Adipocyte (in vitro differentiated cells): Measurements from ENCODE around the gene SPATA16.

Experiments used
- DNase-seq: peaks from one replicate; pipeline ENCODE4 v3.0.0-alpha.2; 2015; ENCODE audit warnings: low read depth
- H3K27me3 ChIP-seq: replicated peaks from 2 replicates; pipeline ENCODE4 v1.7.0; 2013; ENCODE audit warnings: mild to moderate bottlenecking, low read length, moderate library complexity; ENCODE audit not compliant: control insufficient read depth, insufficient read depth
- H3K36me3 ChIP-seq: 2 replicates; pipeline ENCODE4 v1.7.0; 2013; ENCODE audit warnings: low read length, mild to moderate bottlenecking, moderate library complexity; ENCODE audit not compliant: control insufficient read depth, insufficient read depth, severe bottlenecking
- H3K4me1 ChIP-seq: 2 replicates; pipeline ENCODE4 v1.7.0; 2013; ENCODE audit warnings: mild to moderate bottlenecking, low read length, moderate library complexity; ENCODE audit not compliant: control insufficient read depth, insufficient read depth
- H3K4me3 ChIP-seq: 2 replicates; pipeline ENCODE4 v1.7.0; 2013; ENCODE audit warnings: mild to moderate bottlenecking, low read length, moderate library complexity
- H3K9ac ChIP-seq: 2 replicates; pipeline ENCODE4 v1.7.0; 2013; ENCODE audit warnings: mild to moderate bottlenecking, low read length, moderate library complexity
- H3K9me3 ChIP-seq: 2 replicates; pipeline ENCODE4 v1.7.0; 2013; ENCODE audit warnings: mild to moderate bottlenecking, low read length, moderate library complexity; ENCODE audit not compliant: control insufficient read depth

SPATA16 gene

DNA sequence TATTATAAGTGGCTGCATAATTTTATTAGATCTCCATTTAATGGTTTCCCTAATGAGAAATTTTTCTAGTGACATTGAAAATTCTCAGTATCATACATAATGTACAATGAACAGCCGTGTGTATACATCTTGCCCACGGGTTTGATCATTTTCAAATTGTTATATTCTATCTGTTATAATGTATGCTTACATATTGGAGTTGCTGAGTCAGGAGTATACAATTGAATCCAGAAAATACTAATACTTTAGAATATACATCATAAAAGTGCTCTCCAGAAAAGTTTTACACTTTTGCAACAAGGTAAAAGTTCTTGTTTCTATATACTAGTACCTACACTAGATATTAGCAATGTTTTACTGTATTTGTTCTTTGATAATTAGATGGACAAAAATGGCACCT, 82.8 kb downstream of the SPATA16 start:
- no peak overlapping the region for H3K9ac ChIP-seq
- H3K9me3 ChIP-seq = no peaks in the 10 kb centered on the region
- no peaks in the 10 kb centered on the region for H3K36me3 ChIP-seq
- no peaks in the 10 kb centered on the region for H3K27me3 ChIP-seq
- DNase-seq = no peak
- peaks cover 8% of the 10 kb centered on the region for H3K4me1 ChIP-seq
- H3K4me3 ChIP-seq = no peak overlapping the region

GRCh38 chr3:173055228-173055933, 85.7 kb downstream of the SPATA16 start:
- Histone ChIP-seq H3K9ac (no peak overlapping the region), H3K9me3 (no peaks in the 10 kb centered on the region), H3K4me1 (peaks cover 8% of the 10 kb centered on the region), H3K27me3 (no peaks in the 10 kb centered on the region), H3K4me3 (no peak overlapping the region), H3K36me3 (no peaks in the 10 kb centered on the region)
- DNase-seq = no peak

DNA sequence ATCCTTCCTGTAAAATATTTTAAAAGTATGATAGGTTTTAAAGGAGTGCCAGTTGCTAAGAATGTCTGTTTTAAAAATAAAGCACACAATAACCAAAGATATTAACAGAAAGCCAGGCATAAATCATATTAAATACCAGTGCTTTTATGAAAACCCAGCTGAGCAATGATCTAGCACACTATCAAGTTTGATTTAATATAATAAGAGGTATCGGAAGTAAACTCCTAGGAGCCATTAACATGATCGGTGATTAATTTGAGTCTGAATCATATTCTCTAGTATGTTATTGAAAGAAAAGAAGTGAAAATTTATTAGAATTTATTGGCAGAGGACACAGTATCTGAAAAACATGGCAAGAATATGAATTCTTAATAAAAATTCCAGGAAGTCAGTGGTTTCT, 91.7 kb downstream of the SPATA16 start:
- Histone ChIP-seq H3K27me3 (no peaks in the 10 kb centered on the region), H3K36me3 (no peaks in the 10 kb centered on the region), H3K4me3 (no peak overlapping the region), H3K9me3 (no peaks in the 10 kb centered on the region), H3K4me1 (no peaks in the 10 kb centered on the region), H3K9ac (no peak overlapping the region)
- DNase-seq = no peak

DNA sequence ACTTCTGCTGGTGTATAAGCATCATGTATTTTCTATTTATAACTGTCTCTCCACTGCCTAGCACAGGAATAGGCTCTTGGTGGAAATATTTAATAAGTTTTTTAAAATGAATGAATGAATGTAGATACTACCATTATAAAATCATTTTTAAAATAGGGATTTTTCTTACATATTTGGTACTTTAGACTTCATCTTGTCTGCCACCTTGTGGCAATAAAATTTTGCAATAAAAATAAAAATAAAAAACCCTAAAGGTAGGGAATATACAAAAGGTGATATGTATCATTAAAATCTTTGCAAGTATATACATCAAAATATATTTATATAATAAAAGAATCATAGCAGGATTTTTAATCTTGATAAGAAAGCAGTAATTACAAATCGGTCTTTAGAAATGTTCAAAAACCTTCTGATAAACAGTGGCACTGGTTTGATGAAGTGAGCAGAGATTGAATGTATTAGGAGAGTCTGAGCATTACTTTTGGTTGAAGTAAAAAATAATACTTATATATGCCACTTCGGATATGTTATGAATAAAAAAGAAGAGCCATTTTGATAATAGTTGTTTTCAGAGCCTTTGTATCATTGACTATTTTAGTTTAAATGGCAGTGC, 95.2 kb downstream of the SPATA16 start:
- peak; percentile 56 for DNase-seq
- H3K4me3 ChIP-seq = no peak overlapping the region
- no peaks in the 10 kb centered on the region for H3K36me3 ChIP-seq
- no peaks in the 10 kb centered on the region for H3K4me1 ChIP-seq
- H3K9ac ChIP-seq = no peak overlapping the region
- H3K9me3 ChIP-seq = no peaks in the 10 kb centered on the region
- H3K27me3 ChIP-seq = no peaks in the 10 kb centered on the region

GRCh38 chr3:173044998-173045397, 96.0 kb downstream of the SPATA16 start:
- H3K4me1 ChIP-seq = no peaks in the 10 kb centered on the region
- no peaks in the 10 kb centered on the region for H3K9me3 ChIP-seq
- DNase-seq = no peak
- no peaks in the 10 kb centered on the region for H3K36me3 ChIP-seq
- no peak overlapping the region for H3K4me3 ChIP-seq
- H3K27me3 ChIP-seq = no peaks in the 10 kb centered on the region
- H3K9ac ChIP-seq = no peak overlapping the region

DNA sequence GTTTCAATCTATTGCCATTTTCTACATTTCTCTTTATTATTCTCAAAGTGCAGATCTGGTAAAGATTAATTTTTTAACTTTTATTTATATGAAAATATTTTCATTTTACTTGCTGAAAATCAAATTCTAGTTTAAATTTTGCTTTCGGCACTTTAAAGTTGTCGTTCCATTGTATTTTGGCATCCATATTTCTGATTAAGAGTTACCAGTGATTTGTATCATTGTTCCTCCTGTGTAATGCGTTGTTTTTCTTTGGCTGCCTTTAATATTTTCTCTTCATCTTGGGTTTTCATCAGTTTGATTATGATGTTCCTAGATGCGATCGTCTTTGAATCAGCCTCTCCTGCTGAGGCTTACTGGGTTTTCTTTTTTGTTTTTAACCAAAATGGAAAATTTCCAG, 97.3 kb downstream of the SPATA16 start:
- Histone ChIP-seq H3K36me3 (no peaks in the 10 kb centered on the region), H3K4me3 (no peak overlapping the region), H3K4me1 (peaks cover 3% of the 10 kb centered on the region)

DNA sequence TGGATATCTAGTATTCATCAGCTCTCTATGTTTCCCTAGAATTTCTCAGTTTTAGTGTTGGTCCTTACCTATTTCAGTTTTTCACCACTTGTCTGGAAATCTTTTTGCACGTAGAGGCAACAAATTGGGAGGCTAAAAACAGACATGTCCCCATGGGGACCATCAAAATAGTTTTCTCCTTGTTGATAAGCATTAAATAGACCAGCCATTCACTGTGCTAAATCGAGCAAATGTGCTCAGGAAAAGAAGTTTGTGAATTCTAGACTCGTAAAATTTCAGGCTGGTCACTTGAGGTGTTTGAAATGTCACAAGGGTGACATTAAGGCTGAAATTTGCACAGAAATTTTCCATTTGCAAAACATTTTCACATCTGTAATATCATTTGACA, 102.6 kb downstream of the SPATA16 start:
- Histone ChIP-seq H3K27me3 (no peaks in the 10 kb centered on the region), H3K9me3 (no peaks in the 10 kb centered on the region), H3K4me1 (peaks cover 3% of the 10 kb centered on the region), H3K4me3 (no peak overlapping the region), H3K36me3 (no peaks in the 10 kb centered on the region), H3K9ac (no peak overlapping the region)
- no peak for DNase-seq

More for the DNA sequence above, 97.3 kb downstream of the SPATA16 start:
- H3K9me3 ChIP-seq = no peaks in the 10 kb centered on the region
- H3K27me3 ChIP-seq = no peaks in the 10 kb centered on the region
- no peak for DNase-seq
- no peak overlapping the region for H3K9ac ChIP-seq

- Histone ChIP-seq H3K27me3 (no peaks in the 10 kb centered on the region), H3K4me3 (no peak overlapping the region), H3K9ac (no peak overlapping the region), H3K36me3 (no peaks in the 10 kb centered on the region), H3K9me3 (no peaks in the 10 kb centered on the region), H3K4me1 (peaks cover 3% of the 10 kb centered on the region)
- no peak for DNase-seq
These were observed 103.1 kb downstream of the SPATA16 start for GRCh38 chr3:173037840-173038483.

DNA sequence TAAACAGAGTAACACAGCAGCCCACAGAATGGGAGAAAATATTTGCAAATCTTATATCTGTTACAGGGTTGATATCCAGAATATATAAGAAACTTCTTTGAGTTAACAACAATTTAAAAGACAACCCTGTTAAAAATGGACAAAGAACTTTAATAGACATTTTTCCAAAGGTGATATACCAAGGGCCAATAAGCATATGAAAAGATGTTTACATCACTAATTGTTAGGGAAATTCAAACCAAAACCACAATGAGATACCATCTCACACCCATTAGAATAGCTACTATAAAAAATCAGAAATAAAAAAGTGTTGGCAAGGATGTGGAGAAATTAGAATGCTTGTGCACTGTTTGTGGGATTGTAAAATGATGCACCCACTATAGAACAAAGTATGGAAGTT, 110.8 kb downstream of the SPATA16 start:
- DNase-seq = no peak
- Histone ChIP-seq H3K4me3 (no peak overlapping the region), H3K36me3 (no peaks in the 10 kb centered on the region), H3K27me3 (no peaks in the 10 kb centered on the region), H3K9me3 (no peaks in the 10 kb centered on the region), H3K9ac (no peak overlapping the region), H3K4me1 (no peaks in the 10 kb centered on the region)

GRCh38 chr3:173028351-173028750, 112.7 kb downstream of the SPATA16 start:
- DNase-seq = no peak
- no peaks in the 10 kb centered on the region for H3K27me3 ChIP-seq
- no peak overlapping the region for H3K9ac ChIP-seq
- no peak overlapping the region for H3K4me3 ChIP-seq
- H3K9me3 ChIP-seq = no peaks in the 10 kb centered on the region
- H3K4me1 ChIP-seq = no peaks in the 10 kb centered on the region
- H3K36me3 ChIP-seq = no peaks in the 10 kb centered on the region

GRCh38 chr3:173027429-173027828, 113.6 kb downstream of the SPATA16 start:
- H3K4me3 ChIP-seq = no peak overlapping the region
- no peaks in the 10 kb centered on the region for H3K9me3 ChIP-seq
- no peaks in the 10 kb centered on the region for H3K27me3 ChIP-seq
- H3K9ac ChIP-seq = no peak overlapping the region
- H3K36me3 ChIP-seq = no peaks in the 10 kb centered on the region
- no peak for DNase-seq
- H3K4me1 ChIP-seq = no peaks in the 10 kb centered on the region
